Measurements from ENCODE around the gene FMN1.

DNA sequence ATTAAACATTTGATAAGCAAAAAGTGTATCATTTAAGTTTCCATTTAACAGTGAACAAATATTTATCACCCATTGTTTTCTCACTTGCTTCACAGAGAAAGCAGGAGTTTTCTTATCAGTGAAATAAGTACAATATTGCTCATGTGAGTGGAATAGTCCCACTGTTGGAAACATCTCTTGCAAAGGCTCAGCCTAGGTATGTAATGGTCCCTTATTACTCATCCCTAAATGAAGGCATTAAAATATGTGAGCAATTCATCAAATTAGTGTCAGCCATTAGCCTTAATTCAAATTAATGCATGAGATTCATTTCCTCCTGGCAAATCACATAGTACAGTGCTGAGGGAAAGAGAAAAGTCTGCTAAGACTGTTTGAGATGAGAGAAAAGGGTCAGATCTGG, 9.6 kb upstream of the FMN1 start:
- no peak for TF ChIP-seq POLR2AphosphoS5 (IDR thresholded peaks at IDR 0.05)
- TF ChIP-seq, protein P1, sequence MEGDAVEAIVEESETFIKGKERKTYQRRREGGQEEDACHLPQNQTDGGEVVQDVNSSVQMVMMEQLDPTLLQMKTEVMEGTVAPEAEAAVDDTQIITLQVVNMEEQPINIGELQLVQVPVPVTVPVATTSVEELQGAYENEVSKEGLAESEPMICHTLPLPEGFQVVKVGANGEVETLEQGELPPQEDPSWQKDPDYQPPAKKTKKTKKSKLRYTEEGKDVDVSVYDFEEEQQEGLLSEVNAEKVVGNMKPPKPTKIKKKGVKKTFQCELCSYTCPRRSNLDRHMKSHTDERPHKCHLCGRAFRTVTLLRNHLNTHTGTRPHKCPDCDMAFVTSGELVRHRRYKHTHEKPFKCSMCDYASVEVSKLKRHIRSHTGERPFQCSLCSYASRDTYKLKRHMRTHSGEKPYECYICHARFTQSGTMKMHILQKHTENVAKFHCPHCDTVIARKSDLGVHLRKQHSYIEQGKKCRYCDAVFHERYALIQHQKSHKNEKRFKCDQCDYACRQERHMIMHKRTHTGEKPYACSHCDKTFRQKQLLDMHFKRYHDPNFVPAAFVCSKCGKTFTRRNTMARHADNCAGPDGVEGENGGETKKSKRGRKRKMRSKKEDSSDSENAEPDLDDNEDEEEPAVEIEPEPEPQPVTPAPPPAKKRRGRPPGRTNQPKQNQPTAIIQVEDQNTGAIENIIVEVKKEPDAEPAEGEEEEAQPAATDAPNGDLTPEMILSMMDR (IDR thresholded peaks at IDR 0.05) = no peak
- no peak for TF ChIP-seq POLR2A (IDR thresholded peaks at IDR 0.05)

All from transverse colon (tissue), 4 donors.